Smooth muscle cell (in vitro differentiated cells): ENCODE data around the gene TNKS1BP1. TPM values are rescaled to one million over a fixed set of nuclear protein-coding genes. Genes with fewer than 3 reads are reported as not detected.

ENCODE experiments used
- DNase-seq: peaks from one replicate; lab custom pipeline; 2025; ENCODE audit not compliant: unreplicated experiment; lab: John Stamatoyannopoulos, UW
- H2AFZ ChIP-seq: fragments of 200-600 bp; sonication (generic); 2 replicates; pipeline ENCODE4 v1.6.0; 2016; ENCODE audit warnings: antibody characterized with exemption, low read depth, mild to moderate bottlenecking
- H3F3A ChIP-seq: fragments of 200-600 bp; sonication (generic); 2 replicates; pipeline ENCODE4 v1.6.0; 2017; ENCODE audit warnings: antibody characterized with exemption, low read depth
- H3K27ac ChIP-seq: fragments of 200-600 bp; sonication (generic); 2 replicates; pipeline ENCODE4 v1.5.1; 2016; ENCODE audit warnings: low read depth, mild to moderate bottlenecking
- H3K27me3 ChIP-seq: fragments of 200-600 bp; sonication (generic); 2 replicates; pipeline ENCODE4 v1.6.1; 2016; ENCODE audit warnings: low read depth, mild to moderate bottlenecking
- H3K36me3 ChIP-seq: fragments of 200-600 bp; sonication (generic); 2 replicates; pipeline ENCODE4 v1.5.1; 2016; ENCODE audit warnings: low read depth
- H3K4me1 ChIP-seq: fragments of 200-600 bp; sonication (generic); 2 replicates; pipeline ENCODE4 v1.5.1; 2016; ENCODE audit warnings: low read depth
- H3K4me2 ChIP-seq: fragments of 200-600 bp; sonication (generic); 2 replicates; pipeline ENCODE4 v1.6.0; 2016; ENCODE audit warnings: mild to moderate bottlenecking
- H3K4me3 ChIP-seq: fragments of 200-600 bp; sonication (generic); 2 replicates; pipeline ENCODE4 v1.5.1; 2016; ENCODE audit warnings: mild to moderate bottlenecking
- H3K79me2 ChIP-seq: fragments of 200-600 bp; sonication (generic); 2 replicates; pipeline ENCODE4 v1.6.0; 2016; ENCODE audit warnings: low read depth, mild to moderate bottlenecking
- H3K9ac ChIP-seq: fragments of 200-600 bp; sonication (generic); 2 replicates; pipeline ENCODE4 v1.6.0; 2016; ENCODE audit warnings: low read depth
- H3K9me3 ChIP-seq: fragments of 200-600 bp; sonication (generic); replicated peaks from 2 replicates; pipeline ENCODE4 v1.5.1; 2016; ENCODE audit warnings: low read depth
- H4K20me1 ChIP-seq: fragments of 200-600 bp; sonication (generic); 2 replicates; pipeline ENCODE4 v1.6.0; 2016; ENCODE audit warnings: low read depth
- CTCF ChIP-seq: fragments of 200-600 bp; sonication (generic); IDR thresholded peaks from 2 replicates; pipeline ENCODE4 v1.5.1; 2017; ENCODE audit warnings: borderline replicate concordance, mild to moderate bottlenecking, antibody characterized with exemption; ENCODE audit not compliant: insufficient read depth, poor library complexity, severe bottlenecking
- WGBS: methylation state at CpG from one replicate; pipeline ENCODE4 v1.1.7; 2016; ENCODE audit warnings: low lambda C conversion rate; 5-methylcytosine and 5-hydroxymethylcytosine counted together
- polyA plus RNA-seq: library from polyadenylated mRNA; unstranded; fragments of >200 nt; fragmentation: Nextera tagmentation; extraction: Ambion mirVana; gene quantifications from 2 replicates; pipeline ENCODE4 v1.2.1, GENCODE V29; 2016
- total RNA-seq: library from RNA; depleted of rRNA; stranded (reverse); fragments of >200 nt; gene quantifications from 2 replicates; pipeline ENCODE4 v1.2.3, GENCODE V29; 2014

The TNKS1BP1 gene
- total and polyA plus RNA-seq, 2 experiments from 2014 or later = 46.3 to 86.3 TPM

DNA sequence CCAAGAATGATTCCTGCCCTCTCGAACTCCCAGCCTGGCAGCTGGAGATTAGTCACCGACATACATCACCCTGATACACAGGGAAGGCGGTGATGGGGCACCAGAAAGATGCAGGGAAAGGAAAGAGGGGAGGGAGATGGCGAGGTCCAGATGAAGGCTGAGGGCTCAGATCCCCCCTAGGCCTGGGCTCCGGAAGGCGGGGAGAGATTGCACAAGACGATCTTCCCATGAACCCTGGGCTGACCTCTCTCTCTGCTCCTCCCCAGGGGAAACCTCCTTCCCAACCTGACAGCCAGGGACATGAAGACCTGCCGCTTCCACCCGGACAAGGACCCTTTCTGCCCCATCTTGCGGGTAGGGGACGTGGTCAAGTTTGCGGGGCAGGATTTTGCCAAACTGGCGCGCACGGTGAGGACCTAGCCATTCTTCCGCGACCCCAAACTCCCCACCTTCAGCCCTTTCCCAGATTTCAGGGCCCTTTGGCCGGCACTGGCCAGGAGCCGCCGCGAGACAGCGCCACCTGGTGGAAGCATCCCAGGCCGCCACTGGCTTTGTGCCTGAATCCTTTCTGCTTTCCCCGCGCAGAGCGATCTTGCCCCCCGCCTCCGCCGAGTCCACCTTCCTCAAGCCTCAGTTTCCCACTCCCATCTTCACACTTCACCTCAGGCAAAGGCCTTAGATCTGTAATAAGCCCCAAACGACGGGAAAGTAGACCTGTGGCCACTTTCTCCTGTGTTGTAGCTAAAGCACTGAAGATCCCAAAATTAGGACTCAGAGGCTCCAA, 24.9 kb upstream of the TNKS1BP1 start:
- DNase-seq = peak; percentile 51
- Histone ChIP-seq H3K27ac (no peak overlapping the region), H3K36me3 (no peaks in the 10 kb centered on the region), H3K27me3 (no peaks in the 10 kb centered on the region), H3K79me2 (no peaks in the 10 kb centered on the region), H3K4me2 (peak overlapping the region; percentile 80), H3F3A (no peaks in the 10 kb centered on the region), H3K9ac (no peak overlapping the region), H3K4me1 (peaks cover 19% of the 10 kb centered on the region), H2AFZ (peak overlapping the region; percentile 91), H3K9me3 (no peaks in the 10 kb centered on the region), H4K20me1 (no peaks in the 10 kb centered on the region), H3K4me3 (no peak overlapping the region)
- WGBS = 15% methylated on average over 30 of the region's 31 CpGs
- TF ChIP-seq CTCF = peak; percentile 77

DNA sequence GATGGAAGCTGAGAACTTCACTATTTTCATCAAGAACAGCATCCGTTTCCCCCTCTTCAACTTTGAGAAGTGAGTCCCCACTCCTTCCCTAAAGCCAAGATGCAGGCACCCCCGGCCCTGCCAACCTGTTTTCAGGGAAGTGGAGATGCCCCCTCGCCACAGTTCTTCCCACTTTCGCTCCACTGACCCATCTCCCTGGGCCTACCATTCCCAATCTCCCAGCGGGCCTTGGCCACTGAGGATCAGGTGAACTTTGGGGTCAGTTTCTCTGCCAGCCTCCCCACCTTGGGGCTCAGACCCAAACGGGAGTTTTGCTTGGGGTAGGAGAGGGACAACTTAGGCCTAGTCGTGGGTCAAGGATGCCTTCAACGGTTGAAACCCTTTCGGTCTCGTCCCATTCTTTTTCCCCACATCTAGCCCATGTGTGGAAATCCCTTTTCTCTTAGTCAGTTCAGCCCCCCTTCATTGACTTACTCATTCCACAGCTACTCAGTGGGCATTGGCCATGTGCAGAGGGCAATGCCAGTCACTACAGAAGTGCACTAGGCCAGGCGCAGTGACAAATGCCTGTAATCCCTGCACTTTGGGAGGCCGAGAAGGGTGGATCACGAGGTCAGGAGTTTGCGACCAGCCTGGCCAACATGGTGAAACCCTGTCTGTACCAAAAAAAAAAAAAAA, 24.0 kb upstream of the TNKS1BP1 start:
- DNase-seq = no peak
- WGBS = 92% methylated on average over 14 of the region's 14 CpGs

DNA sequence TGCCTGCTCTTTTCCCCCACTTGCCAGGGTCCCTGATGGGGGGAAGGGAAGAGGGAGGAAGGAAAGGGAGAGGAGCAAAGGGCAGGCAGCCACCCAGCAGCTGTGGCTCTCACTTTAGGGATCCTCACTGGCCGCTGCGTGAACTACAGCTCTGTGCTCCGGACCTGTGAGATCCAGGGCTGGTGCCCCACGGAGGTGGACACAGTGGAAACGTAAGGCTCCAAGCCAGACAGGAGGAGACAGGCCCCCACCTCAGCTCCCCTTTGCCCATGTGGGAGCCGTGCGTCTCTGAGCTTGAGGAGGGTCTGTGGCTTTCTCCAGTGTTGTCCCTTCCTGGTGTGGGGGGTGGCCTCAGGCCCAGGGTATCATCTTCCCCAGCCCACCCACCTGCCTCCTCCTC, 23.3 kb upstream of the TNKS1BP1 start:
- no peak for TF ChIP-seq CTCF
- H3K4me3 ChIP-seq = no peak overlapping the region

More for the DNA sequence above, 24.0 kb upstream of the TNKS1BP1 start:
- no peaks in the 10 kb centered on the region for H3K36me3 ChIP-seq
- peaks cover 15% of the 10 kb centered on the region for H3K4me1 ChIP-seq
- no peak overlapping the region for H2AFZ ChIP-seq
- H3K27ac ChIP-seq = no peak overlapping the region
- no peak overlapping the region for H3K4me2 ChIP-seq
- no peaks in the 10 kb centered on the region for H3K79me2 ChIP-seq
- no peaks in the 10 kb centered on the region for H3K9me3 ChIP-seq
- no peak overlapping the region for H3K9ac ChIP-seq
- no peaks in the 10 kb centered on the region for H3F3A ChIP-seq
- TF ChIP-seq CTCF = no peak
- no peaks in the 10 kb centered on the region for H4K20me1 ChIP-seq
- H3K27me3 ChIP-seq = no peaks in the 10 kb centered on the region
- no peak overlapping the region for H3K4me3 ChIP-seq

More for the DNA sequence above, 23.3 kb upstream of the TNKS1BP1 start:
- H4K20me1 ChIP-seq = no peaks in the 10 kb centered on the region
- no peak for DNase-seq
- no peaks in the 10 kb centered on the region for H3K27me3 ChIP-seq
- H3K4me1 ChIP-seq = peaks cover 13% of the 10 kb centered on the region
- no peak overlapping the region for H3K4me2 ChIP-seq
- WGBS = 91% methylated on average over 7 of the region's 7 CpGs
- H2AFZ ChIP-seq = no peak overlapping the region
- no peaks in the 10 kb centered on the region for H3K9me3 ChIP-seq
- H3F3A ChIP-seq = no peaks in the 10 kb centered on the region
- no peak overlapping the region for H3K27ac ChIP-seq
- no peaks in the 10 kb centered on the region for H3K36me3 ChIP-seq
- H3K79me2 ChIP-seq = no peaks in the 10 kb centered on the region
- H3K9ac ChIP-seq = no peak overlapping the region
